22Rv1 (cell line): ENCODE data around the gene LRGUK.

Experiments used
- H3K27ac ChIP-seq: fragments of 450-650 bp; 2 replicates; pipeline ENCODE4 v1.5.1; 2017
- CTCF ChIP-seq: fragments of 450-650 bp; IDR thresholded peaks from 2 replicates; pipeline ENCODE4 v1.5.1; 2017; ENCODE audit warnings: mild to moderate bottlenecking
- ZFX ChIP-seq: fragments of 450-650 bp; IDR thresholded peaks from 2 replicates; pipeline ENCODE4 v1.6.1; 2017; ENCODE audit warnings: antibody characterized with exemption, borderline replicate concordance

Gene LRGUK

GRCh38 chr7:134086998-134087735 lies 40.0 kb upstream of the LRGUK start:
- TF ChIP-seq CTCF = no peak
- H3K27ac ChIP-seq = no peak overlapping the region

- TF ChIP-seq ZFX (no peak), CTCF (no peak)
Observed at GRCh38 chr7:134088199-134088598, 38.9 kb upstream of the LRGUK start.

DNA sequence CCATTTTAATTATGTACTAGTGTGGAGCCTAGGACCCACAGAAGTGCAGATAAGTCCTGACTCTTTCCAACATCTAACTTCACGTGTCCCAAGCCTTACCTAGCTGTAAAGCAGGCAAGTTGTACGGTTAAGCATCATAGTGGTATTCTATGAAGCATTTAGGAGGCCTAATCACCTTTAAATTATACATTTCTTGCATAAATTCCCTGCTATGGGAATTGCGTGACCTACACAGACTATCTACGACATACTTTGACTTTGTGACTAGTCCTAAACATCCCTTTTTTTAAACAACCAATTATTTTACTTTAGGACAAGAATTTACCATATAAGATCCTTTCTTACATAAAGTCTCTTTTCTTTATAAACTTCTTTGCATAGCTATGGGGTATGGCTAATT lies 37.7 kb upstream of the LRGUK start:
- no peak overlapping the region for H3K27ac ChIP-seq
- TF ChIP-seq ZFX (no peak), CTCF (no peak)

More at GRCh38 chr7:134088199-134088598, 38.9 kb upstream of the LRGUK start:
- H3K27ac ChIP-seq = no peak overlapping the region

DNA sequence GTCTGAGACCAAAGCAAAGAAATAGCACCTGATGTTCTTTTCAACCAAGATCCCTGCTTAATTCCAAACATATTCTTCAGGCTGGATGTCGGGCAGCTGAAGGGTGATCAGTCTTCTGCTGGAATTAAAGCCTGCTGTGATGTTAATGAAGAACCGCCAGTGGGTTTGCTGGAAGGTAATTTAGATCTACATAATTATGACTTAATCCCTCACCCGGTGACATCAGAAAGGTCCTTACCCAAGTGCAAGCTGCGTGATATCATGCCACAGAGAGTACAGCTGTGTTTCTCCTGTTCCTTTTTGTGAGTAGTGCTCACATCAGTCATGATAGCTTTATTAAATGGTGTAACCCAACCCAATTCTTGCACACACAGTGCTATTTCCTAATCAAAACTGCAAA lies 29.1 kb upstream of the LRGUK start:
- TF ChIP-seq CTCF = no peak
- no peak for TF ChIP-seq ZFX

GRCh38 chr7:134101716-134102115 lies 25.4 kb upstream of the LRGUK start:
- no peak for TF ChIP-seq CTCF
- no peak for TF ChIP-seq ZFX
- no peak overlapping the region for H3K27ac ChIP-seq

More for the DNA sequence above, 29.1 kb upstream of the LRGUK start:
- H3K27ac ChIP-seq = no peak overlapping the region

DNA sequence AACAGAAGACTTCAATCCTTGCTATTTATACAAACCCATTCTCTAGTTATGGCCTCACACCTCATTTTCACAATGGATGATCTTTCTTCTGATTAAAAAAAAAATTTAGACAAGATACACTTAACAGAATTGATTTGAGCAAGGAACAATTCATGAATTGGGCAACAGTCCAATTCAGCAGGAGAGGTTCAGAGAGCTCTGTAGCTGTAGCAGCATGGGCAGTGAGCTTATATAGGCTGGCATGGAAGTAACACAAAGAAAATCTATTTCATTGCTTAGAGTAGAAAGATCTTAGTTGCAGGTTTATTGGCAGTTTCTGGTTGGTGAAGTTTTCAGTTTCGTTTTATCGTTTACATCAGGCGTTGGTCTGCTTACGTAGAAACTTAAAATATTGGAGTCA lies 23.0 kb upstream of the LRGUK start:
- TF ChIP-seq ZFX = no peak
- no peak for TF ChIP-seq CTCF
- H3K27ac ChIP-seq = no peak overlapping the region

GRCh38 chr7:134105841-134106240 lies 21.3 kb upstream of the LRGUK start:
- no peak overlapping the region for H3K27ac ChIP-seq
- TF ChIP-seq CTCF (no peak), ZFX (no peak)
